K562 (cell line): ENCODE data around the gene SPATA45. TPM values are rescaled to one million over a fixed set of nuclear protein-coding genes. Genes with fewer than 3 reads are reported as not detected.

ENCODE experiments used
- ASH1L ChIP-seq: fragments of 450-650 bp; IDR thresholded peaks from 2 replicates; pipeline ENCODE4 v1.6.1; 2018; ENCODE audit warnings: borderline replicate concordance, mild to moderate bottlenecking, low read depth; ENCODE audit not compliant: partially characterized antibody
- ATF7 ChIP-seq: fragments of 450-650 bp; IDR thresholded peaks from 2 replicates; pipeline ENCODE4 v1.7.1; 2014; ENCODE audit warnings: mild to moderate bottlenecking, moderate library complexity
- DMBX1 ChIP-seq: fragments of 250-450 bp; sonication (Bioruptor Pico); IDR thresholded peaks from 2 replicates; pipeline ENCODE4 v1.8.0; 2022; ENCODE audit warnings: inconsistent platforms, mild to moderate bottlenecking, moderate library complexity, borderline replicate concordance
- DNMT1 ChIP-seq: fragments of 450-650 bp; IDR thresholded peaks from 2 replicates; pipeline ENCODE4 v1.6.1; 2016; ENCODE audit warnings: antibody characterized with exemption, mild to moderate bottlenecking
- ESRRA ChIP-seq: fragments of 450-650 bp; IDR thresholded peaks from 2 replicates; pipeline ENCODE4 v1.6.1; 2014; ENCODE audit warnings: low read depth, mild to moderate bottlenecking, moderate library complexity, borderline replicate concordance
- L3MBTL2 ChIP-seq: fragments of 450-650 bp; IDR thresholded peaks from 2 replicates; pipeline ENCODE4 v1.6.1; 2016; ENCODE audit warnings: mild to moderate bottlenecking, moderate library complexity
- MBD2 ChIP-seq: sonication (generic); IDR thresholded peaks from 2 replicates; pipeline ENCODE4 v1.6.1; 2016; ENCODE audit warnings: low read depth, borderline replicate concordance
- NFRKB ChIP-seq: fragments of 450-650 bp; IDR thresholded peaks from 2 replicates; pipeline ENCODE4 v1.6.1; 2016; ENCODE audit warnings: low read depth
- NRF1 ChIP-seq, 2 experiments: fragments of 450-650 bp; IDR thresholded peaks in 1 of 2; conservative IDR thresholded peaks in 1 of 2; 2 replicates each; pipeline ENCODE4 v1.6.1; 2014; ENCODE audit warnings: mild to moderate bottlenecking in 2 of 2
- POLR3G ChIP-seq: IDR thresholded peaks from 2 replicates; pipeline ENCODE4 v1.6.1; 2011; ENCODE audit not compliant: insufficient read length, insufficient replicate concordance; ENCODE audit errors: extremely low read depth
- RFX5 ChIP-seq: IDR thresholded peaks from 2 replicates; pipeline ENCODE4 v1.6.1; 2011; ENCODE audit warnings: low read depth, mild to moderate bottlenecking, improper control_type of control experiment, low read length
- STAT5B ChIP-seq: fragments of 250-450 bp; sonication (Bioruptor Pico); IDR thresholded peaks from 2 replicates; pipeline ENCODE4 v1.8.0; 2021; ENCODE audit warnings: mild to moderate bottlenecking, inconsistent platforms
- SUPT5H ChIP-seq: fragments of 450-650 bp; IDR thresholded peaks from 2 replicates; pipeline ENCODE4 v1.6.1; 2016
- TEAD2 ChIP-seq: fragments of 450-650 bp; IDR thresholded peaks from 2 replicates; pipeline ENCODE4 v1.6.1; 2016; ENCODE audit warnings: missing genetic modification characterization, control low read depth, missing compliant biosample characterization
- ZC3H4 ChIP-seq: sonication (generic); formaldehyde crosslinking; IDR thresholded peaks from 2 replicates; pipeline ENCODE4 v1.9.0; 2021; ENCODE audit warnings: missing genetic modification reagents, borderline replicate concordance
- ZNF445 ChIP-seq: fragments of 250-450 bp; sonication (Bioruptor Pico); IDR thresholded peaks from 2 replicates; pipeline ENCODE4 v1.4.0; 2020; ENCODE audit warnings: low read depth, mild to moderate bottlenecking, moderate library complexity
- ZNF551 ChIP-seq: fragments of 250-450 bp; sonication (Bioruptor Pico); IDR thresholded peaks from 2 replicates; pipeline ENCODE4 v1.5.0; 2021; ENCODE audit warnings: mild to moderate bottlenecking, moderate library complexity
- ZNF57 ChIP-seq: fragments of 450-650 bp; formaldehyde crosslinking; IDR thresholded peaks from 2 replicates; pipeline ENCODE4 v1.4.0; 2020; ENCODE audit warnings: mild to moderate bottlenecking, moderate library complexity
- ZNF586 ChIP-seq: fragments of 450-650 bp; formaldehyde crosslinking; conservative IDR thresholded peaks from 2 replicates; pipeline ENCODE4 v1.4.0; 2020; ENCODE audit warnings: mild to moderate bottlenecking, moderate library complexity
- ZNF668 ChIP-seq: fragments of 250-450 bp; sonication (Bioruptor Pico); IDR thresholded peaks from 2 replicates; pipeline ENCODE4 v1.8.0; 2022; ENCODE audit warnings: mild to moderate bottlenecking, inconsistent platforms
- ZNF766 ChIP-seq: fragments of 200-800 bp; sonication (Bioruptor generic); conservative IDR thresholded peaks from 2 replicates; pipeline ENCODE4 v1.6.1; 2016; ENCODE audit warnings: missing genetic modification characterization, missing compliant biosample characterization
- polyA plus RNA-seq, 8 experiments: library from polyadenylated mRNA; depleted of rRNA in 4 of 8; stranded (reverse) in 5 of 8; unstranded in 3 of 8; fragments of >200 nt; fragmentation: Nextera tagmentation in 2 of 8; fragmentation: Illumina TruSeq in 1 of 8; extraction: Ambion mirVana in 2 of 8; extraction: Trizol in 1 of 8; gene quantifications; 2 replicates each; pipeline versions ENCODE4 v1.2.1 to v1.2.3, GENCODE V29; 2011 to 2014; ENCODE audit warnings: inconsistent platforms in 1 of 8, missing spikeins in 1 of 8
- total RNA-seq, 7 experiments: library from RNA; depleted of rRNA in 6 of 7; stranded (reverse); fragments of >200 nt in 6 of 7; fragmentation: Illumina TruSeq in 2 of 7; extraction: Trizol in 2 of 7; gene quantifications; 2 replicates each; pipeline versions ENCODE4 v1.2.1 to v1.2.3, GENCODE V29; 2011 to 2021; ENCODE audit warnings: low replicate concordance in 1 of 7
- TF ChIP-seq, protein P1 (sequence below): fragments of 450-650 bp; IDR thresholded peaks from 2 replicates; pipeline ENCODE4 v1.7.1; 2018; ENCODE audit warnings: mild to moderate bottlenecking, low read depth; ENCODE audit not compliant: partially characterized antibody
- TF ChIP-seq, protein P2 (sequence below): sonication (generic); formaldehyde crosslinking; IDR thresholded peaks from 2 replicates; pipeline ENCODE4 v1.8.1; 2022; ENCODE audit warnings: missing genetic modification reagents
- TF ChIP-seq, protein P3 (sequence below), 2 experiments: IDR thresholded peaks; 2 replicates each; pipeline ENCODE4 v1.6.1; 2011; ENCODE audit warnings: borderline replicate concordance in 1 of 2, control low read depth in 1 of 2, low read depth in 1 of 2, low read length in 1 of 2, mild to moderate bottlenecking in 1 of 2, mixed read lengths in 1 of 2, moderate library complexity in 1 of 2; ENCODE audit not compliant: insufficient read depth in 1 of 2, insufficient read length in 1 of 2, poor library complexity in 1 of 2, severe bottlenecking in 1 of 2; ENCODE audit errors: extremely low read depth in 1 of 2
- TF ChIP-seq, protein P4 (sequence below): fragments of 250-450 bp; sonication (Bioruptor Pico); IDR thresholded peaks from 2 replicates; pipeline ENCODE4 v1.5.0; 2021

The SPATA45 gene
- total and polyA plus RNA-seq, 9 of the 15 experiments (the other 6 are each of a cell fraction or from before 2014, with no cell fraction given), result 0.18 TPM; not detected in 8

DNA sequence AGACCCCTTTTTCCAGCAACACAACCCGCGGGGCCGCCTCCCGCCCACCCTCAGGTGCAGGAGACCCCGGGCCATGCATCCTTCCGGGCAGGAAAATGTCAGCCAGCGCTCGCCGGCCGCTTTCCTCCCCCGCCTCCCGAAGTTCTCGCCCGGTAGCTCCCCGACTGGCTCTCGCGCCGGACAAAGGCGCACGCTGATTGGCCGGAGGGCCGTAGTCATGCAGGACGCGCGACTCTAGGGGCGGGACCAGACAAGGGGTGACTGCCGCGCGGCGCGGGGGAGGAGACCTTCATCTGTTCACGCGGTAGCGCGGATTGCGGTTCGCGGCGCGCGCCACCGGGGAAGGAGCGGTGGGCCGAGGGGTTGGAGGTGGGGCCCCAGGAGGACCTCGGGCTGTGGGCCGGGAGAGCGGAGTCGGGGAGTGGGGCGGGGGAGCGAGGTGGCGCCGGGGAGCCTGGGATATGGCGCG, 10.6 kb upstream of the SPATA45 start, which contains the start of gene FLVCR1 (continued):
- TF ChIP-seq DMBX1 (CRISPR knock-in tag) (no peak), RFX5 (no peak), ZC3H4 (CRISPR knock-in tag) (no peak), ATF7 (peak; percentile 65; the same call in 1 of the 2 replicates), ASH1L (peak; percentile 66), STAT5B (CRISPR knock-in tag) (no peak), MBD2 (peak; percentile 85), ZNF668 (CRISPR knock-in tag) (no peak), ZNF445 (no peak), ZNF766 (CRISPR knock-in tag) (no peak), ZNF551 (CRISPR knock-in tag) (no peak), SUPT5H (peak; percentile 92), NRF1 (conservative IDR thresholded peaks at IDR 0.05 in 1 of 2, IDR thresholded peaks at IDR 0.05 in 1 of 2) (peak; percentile 80 to 83), POLR3G (no peak), L3MBTL2 (peak; percentile 85), DNMT1 (no peak), TEAD2 (no peak), ESRRA (peak; percentile 76; the same call in 1 of the 2 replicates), NFRKB (peak; percentile 85), ZNF57 (CRISPR knock-in tag) (no peak), ZNF586 (no peak)
- TF ChIP-seq, protein P1, sequence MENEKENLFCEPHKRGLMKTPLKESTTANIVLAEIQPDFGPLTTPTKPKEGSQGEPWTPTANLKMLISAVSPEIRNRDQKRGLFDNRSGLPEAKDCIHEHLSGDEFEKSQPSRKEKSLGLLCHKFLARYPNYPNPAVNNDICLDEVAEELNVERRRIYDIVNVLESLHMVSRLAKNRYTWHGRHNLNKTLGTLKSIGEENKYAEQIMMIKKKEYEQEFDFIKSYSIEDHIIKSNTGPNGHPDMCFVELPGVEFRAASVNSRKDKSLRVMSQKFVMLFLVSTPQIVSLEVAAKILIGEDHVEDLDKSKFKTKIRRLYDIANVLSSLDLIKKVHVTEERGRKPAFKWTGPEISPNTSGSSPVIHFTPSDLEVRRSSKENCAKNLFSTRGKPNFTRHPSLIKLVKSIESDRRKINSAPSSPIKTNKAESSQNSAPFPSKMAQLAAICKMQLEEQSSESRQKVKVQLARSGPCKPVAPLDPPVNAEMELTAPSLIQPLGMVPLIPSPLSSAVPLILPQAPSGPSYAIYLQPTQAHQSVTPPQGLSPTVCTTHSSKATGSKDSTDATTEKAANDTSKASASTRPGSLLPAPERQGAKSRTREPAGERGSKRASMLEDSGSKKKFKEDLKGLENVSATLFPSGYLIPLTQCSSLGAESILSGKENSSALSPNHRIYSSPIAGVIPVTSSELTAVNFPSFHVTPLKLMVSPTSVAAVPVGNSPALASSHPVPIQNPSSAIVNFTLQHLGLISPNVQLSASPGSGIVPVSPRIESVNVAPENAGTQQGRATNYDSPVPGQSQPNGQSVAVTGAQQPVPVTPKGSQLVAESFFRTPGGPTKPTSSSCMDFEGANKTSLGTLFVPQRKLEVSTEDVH, result peak; percentile 40
- TF ChIP-seq, protein P2, sequence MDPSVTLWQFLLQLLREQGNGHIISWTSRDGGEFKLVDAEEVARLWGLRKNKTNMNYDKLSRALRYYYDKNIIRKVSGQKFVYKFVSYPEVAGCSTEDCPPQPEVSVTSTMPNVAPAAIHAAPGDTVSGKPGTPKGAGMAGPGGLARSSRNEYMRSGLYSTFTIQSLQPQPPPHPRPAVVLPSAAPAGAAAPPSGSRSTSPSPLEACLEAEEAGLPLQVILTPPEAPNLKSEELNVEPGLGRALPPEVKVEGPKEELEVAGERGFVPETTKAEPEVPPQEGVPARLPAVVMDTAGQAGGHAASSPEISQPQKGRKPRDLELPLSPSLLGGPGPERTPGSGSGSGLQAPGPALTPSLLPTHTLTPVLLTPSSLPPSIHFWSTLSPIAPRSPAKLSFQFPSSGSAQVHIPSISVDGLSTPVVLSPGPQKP (CRISPR knock-in tag), result no peak
- TF ChIP-seq, protein P3, sequence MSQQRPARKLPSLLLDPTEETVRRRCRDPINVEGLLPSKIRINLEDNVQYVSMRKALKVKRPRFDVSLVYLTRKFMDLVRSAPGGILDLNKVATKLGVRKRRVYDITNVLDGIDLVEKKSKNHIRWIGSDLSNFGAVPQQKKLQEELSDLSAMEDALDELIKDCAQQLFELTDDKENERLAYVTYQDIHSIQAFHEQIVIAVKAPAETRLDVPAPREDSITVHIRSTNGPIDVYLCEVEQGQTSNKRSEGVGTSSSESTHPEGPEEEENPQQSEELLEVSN (IDR thresholded peaks at IDR 0.05; ENCODE audit: borderline replicate concordance in 1 of 2, extremely low read depth in 1 of 2, insufficient read depth in 1 of 2, insufficient read length in 1 of 2, low read depth in 1 of 2, low read length in 1 of 2, poor library complexity in 1 of 2, severe bottlenecking in 1 of 2), result peak; percentile 85 to 89
- TF ChIP-seq, protein P4, sequence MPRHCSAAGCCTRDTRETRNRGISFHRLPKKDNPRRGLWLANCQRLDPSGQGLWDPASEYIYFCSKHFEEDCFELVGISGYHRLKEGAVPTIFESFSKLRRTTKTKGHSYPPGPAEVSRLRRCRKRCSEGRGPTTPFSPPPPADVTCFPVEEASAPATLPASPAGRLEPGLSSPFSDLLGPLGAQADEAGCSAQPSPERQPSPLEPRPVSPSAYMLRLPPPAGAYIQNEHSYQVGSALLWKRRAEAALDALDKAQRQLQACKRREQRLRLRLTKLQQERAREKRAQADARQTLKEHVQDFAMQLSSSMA (CRISPR knock-in tag), result no peak
